Tibial nerve (tissue), 4 donors: ENCODE data around the gene PKP1.

Source experiments
- EP300 ChIP-seq, 2 donors: sonication (generic); formaldehyde crosslinking; IDR thresholded peaks; one replicate each; pipeline ENCODE4 v1.6.1; 2017; ENCODE audit warnings: antibody characterized with exemption in 2 of 2, mild to moderate bottlenecking in 1 of 2
- TF ChIP-seq, protein P1 (sequence below), 5 experiments: fragments of 200-600 bp in 3 of 5; fragments of 450-650 bp in 2 of 5; sonication (generic) in 3 of 5; IDR thresholded peaks; one replicate each; pipeline ENCODE4 v1.5.1; 2016 to 2019; ENCODE audit warnings: antibody characterized with exemption in 5 of 5, mild to moderate bottlenecking in 3 of 5, moderate library complexity in 2 of 5

DNA sequence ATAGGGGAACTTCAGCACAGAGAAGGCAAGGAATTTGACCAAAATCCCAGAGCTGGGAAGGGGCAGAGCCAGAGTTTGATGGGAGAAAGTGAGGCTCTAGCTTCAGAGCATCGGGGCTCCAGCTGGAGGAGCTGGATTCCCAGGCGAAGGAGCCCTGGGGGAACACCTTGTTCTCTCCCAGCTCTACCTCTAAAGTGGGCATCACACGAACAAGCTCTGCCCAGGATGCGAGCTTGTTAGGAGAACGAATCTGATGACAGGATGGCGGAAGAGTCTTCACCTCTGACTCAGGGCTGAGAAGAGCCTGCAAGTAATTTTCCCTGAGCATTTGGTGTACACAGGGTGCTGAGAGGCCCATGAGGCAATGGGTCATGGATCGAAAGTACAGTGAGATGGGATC, 72.2 kb downstream of the PKP1 start:
- TF ChIP-seq EP300 (IDR thresholded peaks at IDR 0.05): no peak
- TF ChIP-seq, protein P1, sequence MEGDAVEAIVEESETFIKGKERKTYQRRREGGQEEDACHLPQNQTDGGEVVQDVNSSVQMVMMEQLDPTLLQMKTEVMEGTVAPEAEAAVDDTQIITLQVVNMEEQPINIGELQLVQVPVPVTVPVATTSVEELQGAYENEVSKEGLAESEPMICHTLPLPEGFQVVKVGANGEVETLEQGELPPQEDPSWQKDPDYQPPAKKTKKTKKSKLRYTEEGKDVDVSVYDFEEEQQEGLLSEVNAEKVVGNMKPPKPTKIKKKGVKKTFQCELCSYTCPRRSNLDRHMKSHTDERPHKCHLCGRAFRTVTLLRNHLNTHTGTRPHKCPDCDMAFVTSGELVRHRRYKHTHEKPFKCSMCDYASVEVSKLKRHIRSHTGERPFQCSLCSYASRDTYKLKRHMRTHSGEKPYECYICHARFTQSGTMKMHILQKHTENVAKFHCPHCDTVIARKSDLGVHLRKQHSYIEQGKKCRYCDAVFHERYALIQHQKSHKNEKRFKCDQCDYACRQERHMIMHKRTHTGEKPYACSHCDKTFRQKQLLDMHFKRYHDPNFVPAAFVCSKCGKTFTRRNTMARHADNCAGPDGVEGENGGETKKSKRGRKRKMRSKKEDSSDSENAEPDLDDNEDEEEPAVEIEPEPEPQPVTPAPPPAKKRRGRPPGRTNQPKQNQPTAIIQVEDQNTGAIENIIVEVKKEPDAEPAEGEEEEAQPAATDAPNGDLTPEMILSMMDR (IDR thresholded peaks at IDR 0.05): no peak
